H54 (cell line): Measurements from ENCODE around the gene IGSF22.

Source experiments
- DNase-seq: peaks from one replicate; pipeline ENCODE4 v3.0.0; 2011; ENCODE audit warnings: low spot score, mixed read lengths; ENCODE audit not compliant: insufficient read length
- FAIRE-seq: peaks from 3 replicates; lab custom pipeline; 2011; peaks lifted over from hg19 to GRCh38; lab: Jason Lieb, UNC
- POLR2A ChIP-seq: IDR thresholded peaks from 2 replicates; pipeline ENCODE4 v1.6.1; 2011; ENCODE audit warnings: low read depth, mild to moderate bottlenecking, low read length

The IGSF22 gene

DNA sequence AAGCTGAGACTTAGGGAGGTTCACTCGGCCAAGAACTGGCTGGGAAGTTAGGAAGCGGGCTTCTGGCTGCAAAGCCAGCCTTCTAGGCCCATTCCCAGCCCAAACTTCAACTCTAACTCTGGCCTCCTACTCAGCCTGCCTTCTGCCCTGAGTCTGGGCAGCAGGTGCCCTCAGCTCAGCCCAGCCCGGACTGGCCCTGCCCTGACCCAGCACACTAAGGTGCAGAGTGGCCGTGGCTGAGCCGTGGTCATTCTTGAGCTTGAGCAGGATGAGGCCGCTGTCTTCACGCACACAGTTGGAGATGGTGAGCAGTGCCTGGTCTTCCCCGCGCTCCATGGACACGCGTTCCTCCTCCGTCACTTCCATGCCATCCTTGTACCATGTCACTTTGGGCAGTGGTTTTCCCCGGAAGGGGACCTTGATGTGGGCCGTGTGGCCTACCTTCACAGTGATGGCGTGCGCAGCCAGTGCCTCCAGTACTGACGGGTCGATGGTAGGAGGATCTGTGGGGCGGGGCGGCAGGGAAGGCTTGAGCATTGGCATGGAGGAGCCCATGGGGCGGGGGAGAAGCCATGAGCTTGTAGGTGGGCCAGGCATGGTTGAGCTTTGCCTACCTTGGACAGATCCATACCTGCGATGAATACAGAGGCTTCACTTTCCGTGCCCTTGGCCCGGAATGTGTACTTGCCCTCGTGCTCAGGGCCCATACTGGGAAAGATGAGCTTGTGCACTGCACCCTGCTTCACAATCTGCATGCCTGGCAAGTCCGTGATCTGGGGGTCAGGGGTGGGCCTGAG, 12.1 kb downstream of the IGSF22 start:
- DNase-seq: no peak
- no peak for FAIRE-seq
- TF ChIP-seq POLR2A: no peak

- FAIRE-seq: no peak
- no peak for TF ChIP-seq POLR2A
Observed at GRCh38 chr11:18710545-18710944, 15.4 kb downstream of the IGSF22 start.

GRCh38 chr11:18709414-18709813, 16.6 kb downstream of the IGSF22 start:
- FAIRE-seq (no peak), DNase-seq (no peak)
- TF ChIP-seq POLR2A: no peak

More at GRCh38 chr11:18710545-18710944, 15.4 kb downstream of the IGSF22 start:
- no peak for DNase-seq

- no peak for TF ChIP-seq POLR2A
- DNase-seq (no peak), FAIRE-seq (no peak)
Observed at GRCh38 chr11:18707811-18708340, 18.1 kb downstream of the IGSF22 start.

DNA sequence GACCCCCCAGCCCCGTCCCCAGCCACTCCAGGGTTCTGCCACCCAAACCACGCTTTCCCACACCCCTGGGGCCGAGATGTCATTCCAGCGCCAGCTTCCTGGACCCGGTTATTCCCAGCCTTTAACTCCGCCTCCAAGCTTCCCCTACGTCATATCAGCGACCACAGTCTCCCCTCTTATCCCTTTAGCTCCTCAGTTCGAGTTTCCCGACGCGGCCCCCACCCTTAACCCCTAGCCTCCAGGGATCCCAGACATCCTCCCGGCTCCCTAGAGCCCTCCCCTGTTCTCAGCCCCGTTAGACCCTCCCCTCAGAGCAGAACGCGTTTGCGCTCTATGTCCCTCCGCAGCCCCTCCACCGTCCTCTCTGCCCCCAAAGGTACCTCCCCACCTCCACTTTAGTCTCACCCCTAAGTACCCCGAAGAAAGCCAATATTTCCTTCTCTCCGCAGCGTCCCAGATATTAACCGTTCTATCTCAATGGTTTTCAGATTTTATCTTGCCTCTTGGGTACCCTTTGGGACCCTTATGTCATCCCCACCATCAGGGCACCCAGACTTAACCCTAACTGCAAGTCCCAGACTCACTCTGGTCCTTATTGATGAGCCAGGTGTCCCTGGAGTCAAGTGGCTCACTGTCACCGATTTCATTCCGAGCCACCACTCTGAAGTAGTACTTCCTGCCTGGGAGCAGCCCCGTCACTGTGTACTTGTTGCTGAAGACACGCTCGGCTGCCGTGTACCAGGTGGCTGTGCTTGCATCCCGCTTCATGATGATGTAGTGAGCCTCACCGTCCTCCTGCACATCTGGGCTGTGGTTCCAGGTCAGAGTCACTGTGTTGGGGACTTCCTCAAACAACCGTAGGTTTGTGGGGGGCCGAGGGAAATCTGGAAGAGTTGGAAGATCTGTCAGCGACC, 19.4 kb downstream of the IGSF22 start:
- TF ChIP-seq POLR2A: no peak
- FAIRE-seq: no peak
- no peak for DNase-seq

DNA sequence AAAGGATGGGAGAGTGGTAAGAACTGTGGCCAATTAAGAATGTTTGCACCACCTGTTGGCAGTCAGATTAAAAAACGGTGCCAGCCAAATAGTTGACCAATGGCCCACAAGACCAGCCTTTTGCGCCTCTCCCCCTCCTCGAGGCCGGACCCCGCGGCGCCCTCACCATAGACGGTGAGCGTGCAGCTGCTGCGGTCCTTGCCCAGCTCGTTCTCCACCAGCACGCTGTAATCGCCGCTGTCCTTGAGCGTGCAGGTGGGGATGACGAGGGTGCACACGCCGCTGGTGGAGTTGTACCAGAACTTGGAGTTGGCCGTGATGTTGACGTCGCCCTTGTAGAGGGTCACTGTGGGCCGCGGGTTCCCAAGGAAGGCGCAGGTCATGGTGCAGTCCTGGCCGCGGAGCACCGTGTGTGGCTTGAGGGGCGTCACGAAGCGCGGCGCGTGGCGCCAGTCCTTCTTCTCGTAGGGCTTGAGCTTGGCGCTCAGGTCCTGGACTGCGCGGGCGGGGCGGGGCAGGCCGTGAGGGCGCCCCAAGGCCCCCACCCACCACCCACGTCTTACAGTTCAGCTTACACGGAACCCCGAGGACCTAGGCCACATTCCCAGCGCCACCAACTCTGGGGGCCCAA, 20.2 kb downstream of the IGSF22 start:
- no peak for FAIRE-seq
- no peak for TF ChIP-seq POLR2A
- no peak for DNase-seq

DNA sequence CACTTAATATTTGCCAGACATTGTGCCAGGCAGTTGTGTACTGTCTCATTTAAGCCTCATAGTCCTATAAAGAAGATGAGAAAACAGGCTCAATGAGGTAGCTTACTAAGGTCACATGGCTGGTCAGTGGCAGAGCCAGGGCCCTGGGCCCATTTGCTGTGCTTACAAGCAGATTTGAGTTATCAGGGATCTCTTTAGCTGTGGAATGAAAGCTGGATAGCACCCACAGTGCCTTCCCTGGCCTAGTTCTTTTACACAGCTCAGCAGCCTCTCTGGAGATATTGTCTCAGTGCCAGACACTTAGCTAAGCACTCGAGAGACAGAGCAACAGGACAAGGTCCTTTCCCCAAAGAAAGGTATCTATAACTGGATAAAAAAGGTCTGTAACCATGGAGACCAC, 21.3 kb downstream of the IGSF22 start:
- FAIRE-seq (no peak), DNase-seq (no peak)
- no peak for TF ChIP-seq POLR2A

GRCh38 chr11:18704045-18704645, 21.8 kb downstream of the IGSF22 start:
- no peak for FAIRE-seq
- DNase-seq: no peak
- no peak for TF ChIP-seq POLR2A

GRCh38 chr11:18703001-18703763, 22.8 kb downstream of the IGSF22 start:
- FAIRE-seq (no peak), DNase-seq (no peak)
- TF ChIP-seq POLR2A: no peak

GRCh38 chr11:18701614-18702216, 24.3 kb downstream of the IGSF22 start:
- no peak for DNase-seq
- FAIRE-seq: no peak
- no peak for TF ChIP-seq POLR2A

- FAIRE-seq (no peak), DNase-seq (no peak)
- no peak for TF ChIP-seq POLR2A
Observed at GRCh38 chr11:18700872-18701271, 25.1 kb downstream of the IGSF22 start.

GRCh38 chr11:18700375-18700774, 25.6 kb downstream of the IGSF22 start:
- no peak for TF ChIP-seq POLR2A
- FAIRE-seq (no peak), DNase-seq (no peak)
